ENCODE results near the gene KIF26B. TPM values are rescaled to one million over a fixed set of nuclear protein-coding genes. Genes with fewer than 3 reads are reported as not detected.

KIF26B gene
- total and polyA plus RNA-seq, 7 donors: 0.01 to 0.32 (median 0.06) TPM

GRCh38 chr1:245544236-245544635 lies 389.5 kb downstream of the KIF26B start:
- Histone ChIP-seq H3K4me1 (no peaks in the 10 kb centered on the region), H3K9me3 (no peaks in the 10 kb centered on the region), H3K4me3 (no peak overlapping the region), H3K27me3 (ENCODE audit: insufficient read depth in 3 of 3, low read length in 2 of 3) (no peaks in the 10 kb centered on the region), H3K27ac (no peak overlapping the region), H3K36me3 (ENCODE audit: insufficient read depth in 1 of 2, low read depth in 1 of 2) (no peaks in the 10 kb centered on the region)
- no peak for DNase-seq
- TF ChIP-seq CTCF (IDR thresholded peaks at IDR 0.05): no peak
- intact Hi-C loops (cut with DNase I): no loop called here
- ATAC-seq: no peak
- WGBS, 3 donors: 94 to 96% (median 94%) methylated on average over 5 of the region's 5 CpGs

- no peak overlapping the region for H3K4me3 ChIP-seq
- H3K36me3 ChIP-seq (ENCODE audit: insufficient read depth in 1 of 2, low read depth in 1 of 2): no peaks in the 10 kb centered on the region
- intact Hi-C loops (cut with DNase I): no loop called here
- H3K9me3 ChIP-seq: no peaks in the 10 kb centered on the region
- 75 to 79% (median 77%) methylated on average over 16 of the region's 16 CpGs for WGBS, 3 donors
- DNase-seq (no peak), ATAC-seq (no peak)
- H3K27ac ChIP-seq: no peak overlapping the region
- TF ChIP-seq CTCF (IDR thresholded peaks at IDR 0.05): no peak
- no peaks in the 10 kb centered on the region for H3K4me1 ChIP-seq
- H3K27me3 ChIP-seq (ENCODE audit: insufficient read depth in 3 of 3, low read length in 2 of 3): no peaks in the 10 kb centered on the region
These were observed 392.1 kb downstream of the KIF26B start for GRCh38 chr1:245546875-245547274.

- DNase-seq (no peak), ATAC-seq (no peak)
- 31 to 35% (median 32%) methylated on average over 18 of the region's 18 CpGs for WGBS, 3 donors
- no peaks in the 10 kb centered on the region for H3K4me1 ChIP-seq
- no peak for TF ChIP-seq CTCF (IDR thresholded peaks at IDR 0.05)
- H3K4me3 ChIP-seq: no peak overlapping the region
- H3K9me3 ChIP-seq: no peaks in the 10 kb centered on the region
- no peak overlapping the region for H3K27ac ChIP-seq
- intact Hi-C loops (cut with DNase I): no loop called here
- no peaks in the 10 kb centered on the region for H3K36me3 ChIP-seq (ENCODE audit: insufficient read depth in 1 of 2, low read depth in 1 of 2)
- peaks cover 0 to 2% (median 0%) of the 10 kb centered on the region in 3 donors for H3K27me3 ChIP-seq (ENCODE audit: insufficient read depth in 3 of 3, low read length in 2 of 3)
These were observed 395.4 kb downstream of the KIF26B start for GRCh38 chr1:245549996-245550719.

GRCh38 chr1:245550720-245551043 lies 395.9 kb downstream of the KIF26B start:
- no peaks in the 10 kb centered on the region for H3K36me3 ChIP-seq (ENCODE audit: insufficient read depth in 1 of 2, low read depth in 1 of 2)
- H3K27me3 ChIP-seq (ENCODE audit: insufficient read depth in 3 of 3, low read length in 2 of 3): peaks cover 0 to 2% (median 0%) of the 10 kb centered on the region in 3 donors
- no peak overlapping the region for H3K27ac ChIP-seq
- no peak for TF ChIP-seq CTCF (IDR thresholded peaks at IDR 0.05)
- H3K9me3 ChIP-seq: no peaks in the 10 kb centered on the region
- DNase-seq (no peak), ATAC-seq (no peak)
- H3K4me1 ChIP-seq: no peaks in the 10 kb centered on the region
- H3K4me3 ChIP-seq: no peak overlapping the region
- WGBS, 3 donors: 54 to 63% (median 61%) methylated on average over 1 of the region's 1 CpG
- intact Hi-C loops (cut with DNase I): no loop called here

- intact Hi-C loops (cut with DNase I): no loop called here
- TF ChIP-seq CTCF (IDR thresholded peaks at IDR 0.05): no peak
- WGBS, 3 donors: 86 to 92% (median 89%) methylated on average over 9 of the region's 9 CpGs
- no peak overlapping the region for H3K27ac ChIP-seq
- ATAC-seq: no peak
- H3K9me3 ChIP-seq: no peaks in the 10 kb centered on the region
- H3K27me3 ChIP-seq (ENCODE audit: insufficient read depth in 3 of 3, low read length in 2 of 3): peaks cover 0 to 2% (median 0%) of the 10 kb centered on the region in 3 donors
- H3K36me3 ChIP-seq (ENCODE audit: insufficient read depth in 1 of 2, low read depth in 1 of 2): no peaks in the 10 kb centered on the region
- H3K4me1 ChIP-seq: no peaks in the 10 kb centered on the region
- no peak for DNase-seq
- no peak overlapping the region for H3K4me3 ChIP-seq
These were observed 396.8 kb downstream of the KIF26B start for GRCh38 chr1:245551536-245551935.
